LNCaP clone FGC (cell line): ENCODE measurements around the gene CDKL1.

ENCODE experiments used
- DNase-seq: peaks from one replicate; pipeline ENCODE4 v3.0.0-alpha.2; 2011; ENCODE audit warnings: low read depth
- H3K4me3 ChIP-seq: 2 replicates; pipeline ENCODE4 v1.5.1; 2011; ENCODE audit warnings: mild to moderate bottlenecking, low read depth, low read length, control low read depth
- TF ChIP-seq, protein P1 (sequence below): IDR thresholded peaks from 2 replicates; pipeline ENCODE4 v1.5.1; 2012; ENCODE audit warnings: mild to moderate bottlenecking; ENCODE audit not compliant: control insufficient read depth, insufficient read depth; ENCODE audit errors: extremely low read depth

Gene CDKL1

GRCh38 chr14:50388256-50388931 lies 8.3 kb downstream of the CDKL1 start:
- DNase-seq = no peak
- TF ChIP-seq, protein P1, sequence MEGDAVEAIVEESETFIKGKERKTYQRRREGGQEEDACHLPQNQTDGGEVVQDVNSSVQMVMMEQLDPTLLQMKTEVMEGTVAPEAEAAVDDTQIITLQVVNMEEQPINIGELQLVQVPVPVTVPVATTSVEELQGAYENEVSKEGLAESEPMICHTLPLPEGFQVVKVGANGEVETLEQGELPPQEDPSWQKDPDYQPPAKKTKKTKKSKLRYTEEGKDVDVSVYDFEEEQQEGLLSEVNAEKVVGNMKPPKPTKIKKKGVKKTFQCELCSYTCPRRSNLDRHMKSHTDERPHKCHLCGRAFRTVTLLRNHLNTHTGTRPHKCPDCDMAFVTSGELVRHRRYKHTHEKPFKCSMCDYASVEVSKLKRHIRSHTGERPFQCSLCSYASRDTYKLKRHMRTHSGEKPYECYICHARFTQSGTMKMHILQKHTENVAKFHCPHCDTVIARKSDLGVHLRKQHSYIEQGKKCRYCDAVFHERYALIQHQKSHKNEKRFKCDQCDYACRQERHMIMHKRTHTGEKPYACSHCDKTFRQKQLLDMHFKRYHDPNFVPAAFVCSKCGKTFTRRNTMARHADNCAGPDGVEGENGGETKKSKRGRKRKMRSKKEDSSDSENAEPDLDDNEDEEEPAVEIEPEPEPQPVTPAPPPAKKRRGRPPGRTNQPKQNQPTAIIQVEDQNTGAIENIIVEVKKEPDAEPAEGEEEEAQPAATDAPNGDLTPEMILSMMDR = no peak
- no peak overlapping the region for H3K4me3 ChIP-seq

DNA sequence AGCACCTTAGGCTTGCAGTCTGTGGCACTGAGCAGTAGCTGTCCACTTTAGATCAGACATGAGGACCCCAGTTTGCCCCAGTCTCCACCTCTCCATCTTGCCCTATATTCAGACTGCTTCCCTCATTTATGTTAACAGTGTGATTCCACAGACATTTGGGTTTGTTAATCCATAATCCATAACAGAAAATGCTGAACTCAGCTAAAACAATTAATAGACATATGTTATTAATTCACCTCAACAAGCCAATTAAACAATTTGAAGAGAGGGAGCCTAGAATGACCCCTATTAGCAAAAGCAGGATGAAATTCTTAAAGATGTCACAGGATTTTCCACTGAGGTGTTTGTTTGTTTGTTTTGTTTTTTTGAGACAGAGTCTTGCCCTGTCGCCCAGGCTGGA lies 9.1 kb downstream of the CDKL1 start:
- TF ChIP-seq, protein P1 = no peak
- no peak overlapping the region for H3K4me3 ChIP-seq
- DNase-seq = no peak

GRCh38 chr14:50383618-50384225 lies 13.0 kb downstream of the CDKL1 start:
- peak; percentile 41 for DNase-seq
- TF ChIP-seq, protein P1 = peak; percentile 59
- H3K4me3 ChIP-seq = no peak overlapping the region

DNA sequence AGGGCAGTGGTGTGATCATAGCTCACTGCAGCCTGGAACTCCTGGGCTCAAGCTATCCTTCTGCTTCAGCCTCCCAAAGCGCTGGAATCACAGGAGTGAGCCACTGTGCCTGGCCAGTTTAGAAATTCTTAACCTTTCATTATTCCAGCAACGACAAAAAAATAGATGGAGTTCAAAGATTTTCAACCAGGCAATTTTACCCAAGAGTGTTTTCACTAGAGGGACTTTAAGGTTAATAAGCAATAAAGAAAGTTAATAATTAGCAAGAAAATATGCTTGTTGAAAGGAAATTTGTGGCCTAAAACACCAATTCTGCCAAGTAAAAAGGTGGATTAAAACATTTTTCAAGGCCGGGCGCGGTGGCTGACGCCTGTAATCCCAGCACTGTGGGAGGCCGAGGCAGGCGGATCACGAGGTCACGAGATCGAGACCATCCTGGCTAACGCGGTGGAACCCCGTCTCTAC lies 14.8 kb downstream of the CDKL1 start:
- no peak overlapping the region for H3K4me3 ChIP-seq
- no peak for DNase-seq
- TF ChIP-seq, protein P1 = no peak

GRCh38 chr14:50381008-50381407 lies 15.7 kb downstream of the CDKL1 start:
- TF ChIP-seq, protein P1 = no peak
- no peak overlapping the region for H3K4me3 ChIP-seq
- no peak for DNase-seq

GRCh38 chr14:50380455-50380854 lies 16.2 kb downstream of the CDKL1 start:
- TF ChIP-seq, protein P1 = no peak
- DNase-seq = no peak

More at GRCh38 chr14:50380455-50380854, 16.2 kb downstream of the CDKL1 start:
- no peak overlapping the region for H3K4me3 ChIP-seq
